IMR-90 (cell line): ENCODE measurements around the gene MAEA. TPM values are rescaled to one million over a fixed set of nuclear protein-coding genes. Genes with fewer than 3 reads are reported as not detected.

Experiments
- ATAC-seq: fragments of 200-7000 bp; cut with Tn5 transposase; 2 replicates; pipeline ENCODE4 v1.9.1; 2020; ENCODE audit warnings: low read depth, mild to moderate bottlenecking, moderate library complexity
- BruUV-seq: library from RNA; stranded (reverse); fragments of 400-500 nt; replicated peaks from 2 replicates; lab custom pipeline; 2021; lab: Mats Ljungman, UMichigan
- CTCF ChIA-PET: fragments of 300-600 bp; formaldehyde crosslinking; extraction: SDS; loops from one replicate; lab custom pipeline; 2021; ENCODE audit warnings: antibody characterized with exemption; lab: Yijun Ruan, JAX
- POLR2A ChIA-PET: fragments of 300-600 bp; sonication (Branson Sonifier 250); formaldehyde crosslinking; loops from one replicate; lab custom pipeline; 2022; ENCODE audit warnings: antibody characterized with exemption; ENCODE audit not compliant: unreplicated experiment; lab: Charles Lee
- DNase-seq: peaks from one replicate; pipeline ENCODE4 v3.0.0; 2013
- H2AFZ ChIP-seq: replicated peaks from 2 replicates; pipeline ENCODE3; 2013; ENCODE audit warnings: low read length, mild to moderate bottlenecking; ENCODE audit not compliant: poor library complexity
- H2AK5ac ChIP-seq: 2 replicates; pipeline ENCODE4 v1.6.1; 2013; ENCODE audit warnings: low read depth, low read length, inconsistent platforms
- H2AK9ac ChIP-seq: replicated peaks from 2 replicates; pipeline ENCODE3; 2013; ENCODE audit warnings: mild to moderate bottlenecking, low read depth, low read length, moderate library complexity; ENCODE audit not compliant: poor library complexity
- H2BK120ac ChIP-seq: 2 replicates; pipeline ENCODE4 v1.6.1; 2013; ENCODE audit warnings: low read depth, low read length, inconsistent platforms
- H2BK15ac ChIP-seq: 3 replicates; pipeline ENCODE4 v1.6.1; 2013; ENCODE audit warnings: low read depth, low read length, inconsistent platforms
- H2BK20ac ChIP-seq: 2 replicates; pipeline ENCODE4 v1.6.1; 2013; ENCODE audit warnings: low read depth, mild to moderate bottlenecking, inconsistent platforms, low read length, moderate library complexity
- H2BK5ac ChIP-seq: 2 replicates; pipeline ENCODE4 v1.6.1; 2013; ENCODE audit warnings: mild to moderate bottlenecking, low read depth, low read length, inconsistent platforms; ENCODE audit not compliant: poor library complexity, severe bottlenecking
- H3K14ac ChIP-seq: replicated peaks from 2 replicates; pipeline ENCODE4 v1.6.1; 2013; ENCODE audit warnings: low read depth, low read length, inconsistent platforms
- H3K18ac ChIP-seq: 2 replicates; pipeline ENCODE4 v1.6.1; 2013; ENCODE audit warnings: low read depth, low read length, control low read depth
- H3K23ac ChIP-seq: 2 replicates; pipeline ENCODE4 v1.6.1; 2013; ENCODE audit warnings: low read depth, low read length, inconsistent platforms
- H3K27ac ChIP-seq: 2 replicates; pipeline ENCODE4 v1.5.1; 2013; ENCODE audit warnings: mild to moderate bottlenecking, control low read depth, low read length; ENCODE audit not compliant: insufficient read depth
- H3K27me3 ChIP-seq: 2 replicates; pipeline ENCODE4 v1.6.1; 2013; ENCODE audit warnings: low read length; ENCODE audit not compliant: control insufficient read depth, insufficient read depth
- H3K36me3 ChIP-seq: 2 replicates; pipeline ENCODE4 v1.6.1; 2013; ENCODE audit warnings: low read length, mixed read lengths; ENCODE audit not compliant: control insufficient read depth, insufficient read depth
- H3K4ac ChIP-seq: 2 replicates; pipeline ENCODE4 v1.6.1; 2013; ENCODE audit warnings: low read depth, low read length, inconsistent platforms
- H3K4me1 ChIP-seq: 2 replicates; pipeline ENCODE4 v1.6.1; 2013; ENCODE audit warnings: low read length, mixed read lengths; ENCODE audit not compliant: control insufficient read depth, insufficient read depth
- H3K4me2 ChIP-seq: 2 replicates; pipeline ENCODE4 v1.6.1; 2013; ENCODE audit warnings: low read depth, mild to moderate bottlenecking, control low read depth, low read length, moderate library complexity
- H3K4me3 ChIP-seq: 2 replicates; pipeline ENCODE4 v1.5.1; 2013; ENCODE audit warnings: low read depth, mild to moderate bottlenecking, control low read depth, low read length, moderate library complexity; ENCODE audit not compliant: insufficient read depth
- H3K56ac ChIP-seq: 2 replicates; pipeline ENCODE4 v1.6.1; 2013; ENCODE audit warnings: low read length, inconsistent platforms; ENCODE audit not compliant: insufficient read depth; ENCODE audit errors: extremely low read depth
- H3K79me1 ChIP-seq, 2 experiments: 2 replicates each; pipeline ENCODE4 v1.6.1; 2013; ENCODE audit warnings: low read length in 2 of 2, inconsistent platforms in 1 of 2, low read depth in 1 of 2
- H3K9ac ChIP-seq: 2 replicates; pipeline ENCODE4 v1.6.1; 2013; ENCODE audit warnings: low read depth, low read length, control low read depth
- H3K9me1 ChIP-seq: 2 replicates; pipeline ENCODE4 v1.6.1; 2013; ENCODE audit warnings: low read length, inconsistent platforms; ENCODE audit not compliant: insufficient read depth
- H3K9me3 ChIP-seq: 2 replicates; pipeline ENCODE4 v1.6.1; 2013; ENCODE audit warnings: low read length; ENCODE audit not compliant: control insufficient read depth, insufficient read depth
- H4K20me1 ChIP-seq: 2 replicates; pipeline ENCODE4 v1.6.1; 2013; ENCODE audit warnings: low read length, inconsistent platforms; ENCODE audit not compliant: insufficient read depth
- H4K5ac ChIP-seq: 2 replicates; pipeline ENCODE4 v1.6.1; 2013; ENCODE audit warnings: mild to moderate bottlenecking, low read depth, low read length, control low read depth
- H4K8ac ChIP-seq, 2 experiments: 2 replicates each; pipeline ENCODE4 v1.6.1; 2013; ENCODE audit warnings: low read depth in 2 of 2, low read length in 2 of 2, control low read depth in 1 of 2, inconsistent platforms in 1 of 2
- H4K91ac ChIP-seq: 2 replicates; pipeline ENCODE4 v1.6.1; 2013; ENCODE audit warnings: low read depth, low read length, inconsistent platforms; ENCODE audit not compliant: insufficient read depth
- BHLHE40 ChIP-seq: fragments of 150-350 bp; IDR thresholded peaks from 2 replicates; pipeline ENCODE4 v1.6.1; 2016; ENCODE audit warnings: mild to moderate bottlenecking, low read depth, low read length
- CHD1 ChIP-seq: IDR thresholded peaks from 2 replicates; pipeline ENCODE4 v1.6.1; 2012; ENCODE audit warnings: low read depth, low read length, improper control_type of control experiment
- FOS ChIP-seq: fragments of 150-350 bp; IDR thresholded peaks from 2 replicates; pipeline ENCODE4 v1.6.1; 2016; ENCODE audit warnings: low read depth, low read length
- MAZ ChIP-seq: IDR thresholded peaks from 2 replicates; pipeline ENCODE4 v1.6.1; 2012; ENCODE audit warnings: low read depth, mild to moderate bottlenecking, low read length, improper control_type of control experiment, moderate library complexity, borderline replicate concordance
- NFE2L2 ChIP-seq: fragments of 150-350 bp; IDR thresholded peaks from 2 replicates; pipeline ENCODE4 v1.6.1; 2016; ENCODE audit warnings: low read depth, mild to moderate bottlenecking, low read length
- POLR2A ChIP-seq: IDR thresholded peaks from 2 replicates; pipeline ENCODE4 v1.6.1; 2012; ENCODE audit warnings: mild to moderate bottlenecking, low read depth, low read length
- RAD21 ChIP-seq: IDR thresholded peaks from 2 replicates; pipeline ENCODE4 v1.6.1; 2012; ENCODE audit warnings: low read length, improper control_type of control experiment
- RCOR1 ChIP-seq: IDR thresholded peaks from 2 replicates; pipeline ENCODE4 v1.6.1; 2012; ENCODE audit warnings: mild to moderate bottlenecking, low read length, improper control_type of control experiment; ENCODE audit not compliant: insufficient replicate concordance
- RFX5 ChIP-seq: IDR thresholded peaks from 2 replicates; pipeline ENCODE4 v1.8.0; 2012; ENCODE audit warnings: low read depth, mild to moderate bottlenecking, low read length, moderate library complexity
- SMC3 ChIP-seq: fragments of 150-350 bp; IDR thresholded peaks from 2 replicates; pipeline ENCODE4 v1.6.1; 2016; ENCODE audit warnings: low read depth, mild to moderate bottlenecking, antibody characterized with exemption, low read length, moderate library complexity
- WGBS, 2 experiments: methylation state at CpG; one replicate each; pipeline versions ENCODE4 v1.1.5 to v1.1.7; 2013; ENCODE audit warnings: missing lambda C conversion rate in 2 of 2; ENCODE audit not compliant: insufficient read length in 1 of 2; ENCODE audit errors: extremely low coverage in 2 of 2; 5-methylcytosine and 5-hydroxymethylcytosine counted together
- dilution Hi-C: fragments of 300-500 bp; cut with HindIII; formaldehyde crosslinking; loops from one replicate; pipeline ENCODE4 v1.14.3; 2018; ENCODE audit warnings: low sequenced_read_pairs; ENCODE audit not compliant: unreplicated experiment
- in situ Hi-C: fragments of 300-500 bp; cut with MboI; formaldehyde crosslinking; loops from 3 replicates; pipeline ENCODE4 v1.14.3; 2019; ENCODE audit warnings: low sequenced_read_pairs, inconsistent platforms, mixed read lengths
- intact Hi-C: fragments of 100-400 bp; cut with micrococcal nuclease; formaldehyde crosslinking; loops from 2 replicates; pipeline ENCODE4 v1.10.0; 2022
- polyA plus RNA-seq, 3 experiments: library from polyadenylated mRNA; depleted of rRNA; stranded (reverse); fragments of >200 nt; gene quantifications; 2 replicates each; pipeline ENCODE4 v1.2.3, GENCODE V29; 2012; ENCODE audit warnings: low replicate concordance in 1 of 3
- total RNA-seq: library from RNA; depleted of rRNA; stranded (reverse); fragments of >200 nt; gene quantifications from 2 replicates; pipeline ENCODE4 v1.2.3, GENCODE V29; 2012
- TF ChIP-seq, protein P1 (sequence below): fragments of 150-350 bp; IDR thresholded peaks from 2 replicates; pipeline ENCODE4 v1.6.1; 2017; ENCODE audit warnings: mild to moderate bottlenecking, antibody characterized with exemption, low read length, low read depth

MAEA gene
- total and polyA plus RNA-seq, 2 of the 4 experiments (the other 2 are of a cell fraction): 61.5 to 108 TPM

DNA sequence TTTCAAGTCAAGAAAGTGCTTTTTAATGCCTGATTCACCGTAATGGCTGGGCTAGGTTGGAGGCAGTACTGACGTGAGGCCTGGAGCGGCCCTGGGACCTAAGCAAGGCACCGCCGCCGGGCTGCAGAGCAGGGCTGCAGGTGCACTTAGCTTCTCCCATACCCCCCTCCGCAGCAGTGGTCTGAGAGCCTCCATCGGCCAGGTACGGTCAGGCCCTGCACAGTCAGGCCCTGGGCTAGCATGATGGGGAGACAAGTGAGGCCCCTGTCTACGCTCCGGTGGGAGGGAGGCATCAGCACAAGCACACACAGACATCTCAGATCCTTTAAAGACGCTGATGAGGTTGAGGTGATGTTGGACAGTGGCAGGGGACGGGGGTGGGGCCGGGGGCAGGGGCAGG is 4.7 kb downstream of the MAEA start:
- no CpG with 5 or more reads among the region's 14 CpGs for WGBS, 2 experiments
- POLR2A ChIA-PET: no interaction called here
- BruUV-seq: no TSS peak

More for the DNA sequence above, 4.7 kb downstream of the MAEA start:
- CTCF ChIA-PET: no interaction called here
- Histone ChIP-seq H3K9me3 (no peaks in the 10 kb centered on the region), H3K4me1 (peaks cover 4% of the 10 kb centered on the region), H3K14ac (no peak overlapping the region), H3K4ac (no peak overlapping the region), H3K9me1 (peaks cover 5% of the 10 kb centered on the region; the same call in 1 of the 2 replicates), H4K91ac (no peak overlapping the region), H3K36me3 (peaks cover 20% of the 10 kb centered on the region; the same call in 1 of the 2 replicates), H3K9ac (no peak overlapping the region), H2BK20ac (no peak overlapping the region), H3K4me2 (no peak overlapping the region), H4K8ac (no peak overlapping the region), H3K79me1 (peaks cover 4 to 60% of the 10 kb centered on the region in 2 experiments; a peak in 3 of 4 replicates), H2AK5ac (no peak overlapping the region), H3K18ac (no peak overlapping the region), H4K5ac (no peak overlapping the region), H3K56ac (no peak overlapping the region), H2BK15ac (no peak overlapping the region), H3K27me3 (no peaks in the 10 kb centered on the region), H2AK9ac (no peak overlapping the region), H2AFZ (no peak overlapping the region), H2BK120ac (no peak overlapping the region), H3K4me3 (no peak overlapping the region), H2BK5ac (no peak overlapping the region), H3K27ac (no peak overlapping the region), H4K20me1 (peaks cover 86% of the 10 kb centered on the region), H3K23ac (no peak overlapping the region)
- no peak for DNase-seq
- no peak for ATAC-seq
- in situ Hi-C loops (no loop called here), intact Hi-C loops (no loop called here), dilution Hi-C loops (no loop called here)
- TF ChIP-seq SMC3 (no peak), POLR2A (no peak), NFE2L2 (no peak), BHLHE40 (no peak), RFX5 (no peak), RCOR1 (no peak), RAD21 (no peak), MAZ (no peak), FOS (no peak), CHD1 (no peak)
- TF ChIP-seq, protein P1, sequence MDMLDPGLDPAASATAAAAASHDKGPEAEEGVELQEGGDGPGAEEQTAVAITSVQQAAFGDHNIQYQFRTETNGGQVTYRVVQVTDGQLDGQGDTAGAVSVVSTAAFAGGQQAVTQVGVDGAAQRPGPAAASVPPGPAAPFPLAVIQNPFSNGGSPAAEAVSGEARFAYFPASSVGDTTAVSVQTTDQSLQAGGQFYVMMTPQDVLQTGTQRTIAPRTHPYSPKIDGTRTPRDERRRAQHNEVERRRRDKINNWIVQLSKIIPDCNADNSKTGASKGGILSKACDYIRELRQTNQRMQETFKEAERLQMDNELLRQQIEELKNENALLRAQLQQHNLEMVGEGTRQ: no peak
